Measurements from ENCODE around the gene PUS7.

DNA sequence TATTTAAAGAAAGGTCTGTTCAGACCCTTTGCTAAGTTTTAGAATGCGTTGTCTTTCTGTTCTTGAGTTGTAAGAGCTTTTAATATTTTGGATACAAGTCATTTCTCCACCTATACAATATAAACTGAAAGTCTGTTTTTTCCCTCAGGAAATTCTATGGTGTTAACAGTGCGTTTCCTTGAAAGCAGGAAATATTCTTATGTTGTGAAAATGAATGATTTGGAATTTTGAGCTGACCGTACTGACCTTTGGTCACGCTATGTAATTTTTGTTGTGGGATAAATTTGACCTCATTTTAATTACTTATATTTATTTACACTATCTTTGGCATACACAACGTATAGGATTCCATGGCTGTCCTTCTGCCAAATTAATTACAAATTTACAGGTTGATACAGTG lies 43.5 kb downstream of the PUS7 start:
- no peak for TF ChIP-seq CTCF (IDR thresholded peaks at IDR 0.05)
- no peak for TF ChIP-seq POLR2A (IDR thresholded peaks at IDR 0.05)
